CD1c-positive myeloid dendritic cell (primary cell): ENCODE data around the gene WSCD1.

Source experiments
- DNase-seq: peaks from one replicate; pipeline ENCODE4 v3.0.0-alpha.2; 2016; ENCODE audit errors: extremely low spot score

Gene WSCD1

DNA sequence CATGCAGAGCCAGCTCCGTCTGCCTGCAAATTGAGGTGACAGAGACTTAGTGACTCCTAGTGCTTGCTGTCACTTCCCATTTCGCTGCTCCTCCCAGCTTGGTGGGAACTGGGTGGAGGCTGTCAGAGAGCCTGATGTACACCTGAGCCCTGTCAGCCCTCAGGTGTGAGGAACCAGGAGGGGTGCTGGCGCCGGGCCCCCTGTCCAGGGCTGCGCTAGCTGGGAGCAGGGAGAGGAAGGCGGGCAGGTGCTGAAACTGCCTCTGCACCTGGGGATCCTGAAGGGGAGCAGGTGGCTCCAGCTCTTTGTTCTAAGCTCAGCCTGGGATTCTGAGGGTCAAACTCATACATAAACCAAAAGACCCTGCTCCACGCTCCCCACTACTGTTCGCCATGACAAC is 10.8 kb upstream of the WSCD1 start:
- DNase-seq, result no peak

DNA sequence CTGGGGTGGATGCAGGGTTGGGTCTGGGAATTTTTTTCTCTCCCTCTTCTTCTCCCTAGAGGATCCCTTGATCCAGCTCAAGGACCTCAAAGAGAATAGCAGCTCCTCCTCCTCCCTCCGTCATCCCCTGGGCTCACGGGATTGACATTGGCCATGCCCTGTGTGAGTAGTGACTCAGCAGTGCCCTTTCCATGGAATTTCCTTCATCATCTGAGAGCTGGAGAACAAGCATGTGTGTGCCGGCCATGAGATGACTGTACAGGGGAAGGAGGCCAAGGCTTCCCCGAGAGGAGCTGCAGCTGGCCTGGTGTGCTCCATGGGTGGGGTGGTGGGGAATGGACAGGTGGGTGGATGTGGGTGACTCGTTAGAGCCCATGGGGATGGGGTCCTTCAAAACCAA is 8.9 kb upstream of the WSCD1 start:
- DNase-seq, result no peak

DNA sequence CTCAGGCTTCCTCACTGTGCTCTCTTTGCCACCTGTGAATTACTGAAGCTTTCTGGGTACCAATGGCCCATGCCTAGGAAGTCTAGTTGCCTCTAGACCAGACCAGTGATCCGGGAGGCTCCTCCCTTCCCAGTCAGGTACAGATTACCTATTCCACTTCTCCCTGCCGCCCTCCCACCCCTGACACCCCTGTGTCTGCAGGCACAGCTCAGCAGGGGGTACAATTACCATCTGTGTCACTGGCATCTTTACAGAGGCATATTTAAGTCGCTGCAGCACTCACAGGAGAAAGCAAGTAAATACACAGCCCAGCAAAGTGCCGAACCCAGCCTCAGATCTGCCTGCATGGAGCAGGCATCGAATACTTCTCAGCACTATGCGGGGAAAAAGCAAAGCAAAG is 5.3 kb upstream of the WSCD1 start:
- DNase-seq, result no peak

DNA sequence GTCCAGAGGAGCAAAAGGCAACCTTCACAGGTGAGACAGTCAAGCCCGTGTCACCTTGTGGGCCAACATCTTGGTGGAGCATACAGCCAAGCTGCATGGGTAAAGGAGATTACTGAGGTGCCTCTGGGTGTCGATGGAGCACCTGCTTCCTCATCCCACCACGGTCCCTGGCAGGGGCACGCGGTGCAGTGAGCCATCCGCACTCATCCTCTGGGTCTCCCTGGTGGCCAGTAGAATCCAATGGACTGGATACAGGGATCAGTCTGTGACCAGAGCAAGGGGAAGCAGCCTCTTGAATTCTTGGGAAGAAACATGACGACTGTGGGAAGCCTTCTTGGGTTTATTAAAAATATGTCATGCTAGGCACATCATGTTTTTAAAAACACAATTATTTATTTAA is 4.8 kb upstream of the WSCD1 start:
- no peak for DNase-seq

DNA sequence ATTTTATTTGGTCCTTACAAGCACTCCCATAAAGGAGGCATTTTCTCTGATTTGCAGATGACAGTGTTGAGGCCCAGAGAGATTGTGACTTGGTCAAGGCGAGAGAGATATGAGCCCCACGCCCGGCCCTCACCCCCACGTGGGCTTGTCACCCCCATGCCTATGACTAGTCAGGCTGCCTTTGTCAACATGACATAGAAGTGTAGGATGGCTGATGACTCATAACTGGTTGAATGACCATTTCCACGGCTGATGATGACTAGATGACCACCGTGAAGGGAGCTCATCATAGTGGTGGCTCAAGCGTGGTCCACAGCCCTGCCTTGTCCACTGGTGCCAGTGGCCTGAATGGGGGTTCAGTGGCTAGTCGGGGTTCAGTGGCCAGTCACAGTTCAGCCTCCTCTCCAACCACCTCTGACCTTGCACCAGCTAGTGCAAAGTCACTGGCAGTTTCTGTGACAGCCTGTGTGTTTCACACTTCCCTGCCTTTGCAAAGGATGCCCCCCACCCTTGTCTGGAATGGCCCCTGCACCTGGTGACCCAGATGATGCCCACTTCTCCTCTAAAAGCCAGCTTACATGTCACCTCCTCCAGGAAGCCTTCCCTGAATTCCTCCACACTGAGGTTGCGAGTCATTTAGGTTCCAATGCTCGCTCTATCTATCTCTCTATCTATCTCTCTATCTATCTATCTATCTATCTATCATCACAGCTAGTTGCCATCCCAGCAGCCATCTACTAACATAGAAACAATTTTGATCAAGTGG is 3.8 kb upstream of the WSCD1 start:
- DNase-seq, result peak; percentile 16

GRCh38 chr17:6067060-6067459 is 3.1 kb upstream of the WSCD1 start:
- DNase-seq, result peak; percentile 64

- no peak for DNase-seq
Measured at GRCh38 chr17:6070430-6070912, 292 bp downstream of the WSCD1 start.

GRCh38 chr17:6070913-6071511 is 833 bp downstream of the WSCD1 start:
- DNase-seq, result no peak

DNA sequence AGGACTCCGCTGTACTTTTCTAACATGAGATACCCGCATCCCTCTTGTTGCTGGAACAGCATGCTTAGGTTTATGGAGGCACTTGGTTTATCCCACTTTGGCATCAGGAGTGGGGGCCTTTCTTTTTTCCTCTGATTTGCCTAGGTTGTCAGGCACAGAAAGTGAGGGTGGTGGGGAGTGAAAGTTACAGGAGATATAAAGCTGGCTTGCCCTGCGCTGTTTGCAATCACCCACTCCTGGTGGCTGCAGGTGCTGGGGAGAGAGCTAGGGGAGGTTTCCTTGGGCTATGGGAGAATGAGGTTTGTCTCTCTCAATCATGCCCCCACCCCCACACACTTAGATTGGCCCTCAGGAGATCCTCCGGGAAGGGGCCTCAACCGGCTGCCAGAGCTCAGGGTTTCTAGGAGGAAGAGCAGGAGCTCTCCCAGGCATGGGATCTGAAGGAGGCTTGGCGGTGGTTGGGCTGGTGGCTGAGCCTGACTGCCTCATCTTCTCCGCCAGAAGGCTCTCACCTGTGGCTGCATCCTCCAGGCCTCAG is 1.4 kb downstream of the WSCD1 start:
- no peak for DNase-seq

DNA sequence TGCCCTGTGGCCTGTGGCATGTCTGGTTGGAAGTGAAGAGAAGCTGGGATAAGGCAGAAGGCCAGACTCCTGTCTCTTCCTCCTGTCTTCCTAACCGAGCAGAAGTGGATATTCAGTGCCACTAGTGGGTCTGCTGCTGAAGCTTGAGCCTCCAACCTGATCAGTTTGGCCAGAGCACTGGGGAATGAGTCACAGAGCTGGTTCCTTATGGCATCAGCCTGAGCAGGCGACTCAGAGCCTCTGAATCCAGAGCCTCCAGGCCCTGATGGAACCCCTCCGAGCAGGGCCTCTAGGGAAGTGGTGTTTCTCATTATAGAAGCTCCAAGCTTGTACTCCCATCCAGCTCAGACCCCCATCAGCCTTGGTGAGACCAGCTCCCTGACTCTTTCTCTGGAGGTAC is 2.0 kb downstream of the WSCD1 start:
- no peak for DNase-seq

- DNase-seq, result no peak
Measured at GRCh38 chr17:6072611-6073010, 2.4 kb downstream of the WSCD1 start.

GRCh38 chr17:6073620-6074019 is 3.4 kb downstream of the WSCD1 start:
- no peak for DNase-seq

DNA sequence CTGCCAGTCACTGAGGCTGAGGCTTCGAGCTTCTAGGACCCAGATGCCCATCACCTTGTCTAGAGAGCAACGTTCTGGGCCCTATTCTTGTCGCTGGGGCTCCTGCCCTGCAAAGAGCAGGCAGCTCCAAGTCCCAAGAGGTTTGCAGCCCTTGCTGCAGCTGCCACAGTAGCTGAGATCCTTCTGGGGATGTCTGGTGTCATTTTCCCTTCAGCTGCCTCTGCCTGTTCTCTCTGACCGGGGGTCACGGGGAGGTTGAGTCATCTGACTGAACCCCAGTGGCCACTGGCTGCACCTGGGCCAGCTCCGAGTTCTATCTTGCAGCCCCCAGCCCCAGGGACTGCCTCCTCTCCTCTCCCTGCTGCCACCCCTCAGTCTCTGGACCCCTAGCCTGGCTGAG is 4.9 kb downstream of the WSCD1 start:
- DNase-seq, result no peak

- no peak for DNase-seq
Measured at GRCh38 chr17:6075845-6076244, 5.7 kb downstream of the WSCD1 start.

GRCh38 chr17:6077752-6078151 is 7.6 kb downstream of the WSCD1 start:
- DNase-seq, result no peak

- DNase-seq, result no peak
Measured at GRCh38 chr17:6078458-6078871, 8.3 kb downstream of the WSCD1 start.

- DNase-seq, result no peak
Measured at GRCh38 chr17:6079155-6079888, 9.1 kb downstream of the WSCD1 start.

DNA sequence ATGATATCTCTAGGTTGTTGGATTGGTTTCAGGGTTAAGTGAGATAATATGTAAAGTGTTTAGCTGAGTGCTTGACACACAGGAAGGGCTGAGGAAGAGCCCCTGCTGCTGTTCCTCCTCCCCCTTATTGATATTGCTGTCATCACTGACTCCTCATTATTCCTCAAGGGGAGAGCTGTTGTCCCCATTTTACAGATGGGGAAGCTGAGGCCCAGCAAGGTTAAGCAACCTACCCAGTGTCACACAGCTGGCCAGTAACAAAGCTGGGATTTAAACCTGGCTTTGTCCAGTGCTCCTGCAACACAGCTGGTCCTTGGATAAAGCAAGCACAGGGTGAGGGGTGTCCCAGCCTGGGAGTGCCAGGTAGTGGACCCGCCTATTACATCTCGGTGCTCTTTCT is 9.8 kb downstream of the WSCD1 start:
- no peak for DNase-seq

GRCh38 chr17:6080711-6081430 is 10.7 kb downstream of the WSCD1 start:
- no peak for DNase-seq

- DNase-seq, result no peak
Measured at GRCh38 chr17:6082335-6082734, 12.2 kb downstream of the WSCD1 start.

- DNase-seq, result no peak
Measured at GRCh38 chr17:6084311-6085161, 14.4 kb downstream of the WSCD1 start.
